Neuronal stem cell (in vitro differentiated cells): ENCODE data around the gene IFITM1.

Experiments used
- DNase-seq: peaks from one replicate; pipeline ENCODE4 v3.0.0-alpha.2; 2013; ENCODE audit warnings: low spot score
- H2AFZ ChIP-seq: one replicate; pipeline ENCODE4 v1.6.1; 2013; ENCODE audit warnings: mild to moderate bottlenecking, low read length, inconsistent platforms
- H2AK5ac ChIP-seq: 2 replicates; pipeline ENCODE4 v1.6.1; 2013; ENCODE audit warnings: low read depth, mild to moderate bottlenecking, inconsistent platforms, low read length, moderate library complexity, mixed read lengths
- H2BK120ac ChIP-seq: 2 replicates; pipeline ENCODE4 v1.6.1; 2013; ENCODE audit warnings: low read depth, mild to moderate bottlenecking, inconsistent platforms, low read length, moderate library complexity, mixed read lengths
- H2BK12ac ChIP-seq: one replicate; pipeline ENCODE4 v1.6.1; 2013; ENCODE audit warnings: low read length, inconsistent platforms
- H2BK15ac ChIP-seq: 2 replicates; pipeline ENCODE4 v1.6.1; 2013; ENCODE audit warnings: mild to moderate bottlenecking, low read length, inconsistent platforms, mixed read lengths
- H2BK5ac ChIP-seq: one replicate; pipeline ENCODE4 v1.6.1; 2013; ENCODE audit warnings: inconsistent platforms, mild to moderate bottlenecking, low read length, moderate library complexity
- H3K14ac ChIP-seq: one replicate; pipeline ENCODE4 v1.6.1; 2013; ENCODE audit warnings: low read length, inconsistent platforms
- H3K18ac ChIP-seq: 2 replicates; pipeline ENCODE4 v1.6.1; 2013; ENCODE audit warnings: low read length, inconsistent platforms
- H3K23ac ChIP-seq: 2 replicates; pipeline ENCODE4 v1.6.1; 2013; ENCODE audit warnings: low read depth, mild to moderate bottlenecking, mixed read lengths, low read length, inconsistent platforms; ENCODE audit not compliant: poor library complexity
- H3K27ac ChIP-seq: replicated peaks from 3 replicates; pipeline ENCODE4 v1.5.1; 2013; ENCODE audit warnings: low read length, inconsistent platforms
- H3K27me3 ChIP-seq, 3 experiments: 2 replicates each; pipeline ENCODE4 v1.6.1; 2013; ENCODE audit warnings: low read length in 3 of 3, mild to moderate bottlenecking in 2 of 3, inconsistent platforms in 1 of 3, low read depth in 1 of 3, mixed read lengths in 1 of 3, moderate library complexity in 1 of 3; ENCODE audit not compliant: control insufficient read depth in 3 of 3, insufficient read depth in 3 of 3
- H3K36me3 ChIP-seq, 2 donors: replicated peaks in 1 of 2; 2 replicates each; pipeline ENCODE4 v1.6.1; 2013; ENCODE audit warnings: low read length in 2 of 2; ENCODE audit not compliant: control insufficient read depth in 2 of 2, insufficient read depth in 2 of 2
- H3K4ac ChIP-seq: 2 replicates; pipeline ENCODE4 v1.6.1; 2013; ENCODE audit warnings: inconsistent platforms, mild to moderate bottlenecking, low read length, moderate library complexity
- H3K4me1 ChIP-seq, 2 donors: 1 replicate in 1 of 2; 2 replicates in 1 of 2; pipeline ENCODE4 v1.6.1; 2013; ENCODE audit warnings: low read length in 2 of 2, low read depth in 1 of 2; ENCODE audit not compliant: control insufficient read depth in 2 of 2, insufficient read depth in 1 of 2
- H3K4me2 ChIP-seq: one replicate; pipeline ENCODE4 v1.6.1; 2013; ENCODE audit warnings: mild to moderate bottlenecking, low read length, inconsistent platforms; ENCODE audit not compliant: insufficient read depth, poor library complexity, severe bottlenecking
- H3K4me3 ChIP-seq, 2 donors: 2 replicates each; pipeline ENCODE4 v1.5.1; 2013; ENCODE audit warnings: low read length in 2 of 2, mild to moderate bottlenecking in 2 of 2, inconsistent platforms in 1 of 2, moderate library complexity in 1 of 2
- H3K79me1 ChIP-seq: one replicate; pipeline ENCODE4 v1.6.1; 2013; ENCODE audit warnings: low read depth, mild to moderate bottlenecking, inconsistent platforms, low read length, moderate library complexity
- H3K9ac ChIP-seq: one replicate; pipeline ENCODE4 v1.6.1; 2013; ENCODE audit warnings: mild to moderate bottlenecking, low read depth, low read length, inconsistent platforms; ENCODE audit not compliant: poor library complexity
- H3K9me3 ChIP-seq, 2 donors: replicated peaks in 1 of 2; 2 replicates each; pipeline versions ENCODE3 to v1.6.1; 2013; ENCODE audit warnings: low read length in 2 of 2, mild to moderate bottlenecking in 2 of 2, inconsistent platforms in 1 of 2, low read depth in 1 of 2, mixed read lengths in 1 of 2, moderate library complexity in 1 of 2; ENCODE audit not compliant: control insufficient read depth in 2 of 2, insufficient read depth in 1 of 2
- H4K8ac ChIP-seq: one replicate; pipeline ENCODE4 v1.6.1; 2013; ENCODE audit warnings: low read depth, mild to moderate bottlenecking, inconsistent platforms, low read length, moderate library complexity
- H4K91ac ChIP-seq: one replicate; pipeline ENCODE4 v1.6.1; 2013; ENCODE audit warnings: low read length, low read depth, mild to moderate bottlenecking, inconsistent platforms; ENCODE audit not compliant: poor library complexity
- WGBS, 2 donors: extraction: QIAGEN DNeasy Blood & Tissue Kit; methylation state at CpG; one replicate each; pipeline ENCODE4 v1.1.7; 2013; ENCODE audit warnings: missing lambda C conversion rate in 2 of 2, mixed read lengths in 1 of 2; ENCODE audit not compliant: insufficient read length in 2 of 2, insufficient replicate concordance in 1 of 2; ENCODE audit errors: extremely low coverage in 2 of 2; 5-methylcytosine and 5-hydroxymethylcytosine counted together

IFITM1 gene

DNA sequence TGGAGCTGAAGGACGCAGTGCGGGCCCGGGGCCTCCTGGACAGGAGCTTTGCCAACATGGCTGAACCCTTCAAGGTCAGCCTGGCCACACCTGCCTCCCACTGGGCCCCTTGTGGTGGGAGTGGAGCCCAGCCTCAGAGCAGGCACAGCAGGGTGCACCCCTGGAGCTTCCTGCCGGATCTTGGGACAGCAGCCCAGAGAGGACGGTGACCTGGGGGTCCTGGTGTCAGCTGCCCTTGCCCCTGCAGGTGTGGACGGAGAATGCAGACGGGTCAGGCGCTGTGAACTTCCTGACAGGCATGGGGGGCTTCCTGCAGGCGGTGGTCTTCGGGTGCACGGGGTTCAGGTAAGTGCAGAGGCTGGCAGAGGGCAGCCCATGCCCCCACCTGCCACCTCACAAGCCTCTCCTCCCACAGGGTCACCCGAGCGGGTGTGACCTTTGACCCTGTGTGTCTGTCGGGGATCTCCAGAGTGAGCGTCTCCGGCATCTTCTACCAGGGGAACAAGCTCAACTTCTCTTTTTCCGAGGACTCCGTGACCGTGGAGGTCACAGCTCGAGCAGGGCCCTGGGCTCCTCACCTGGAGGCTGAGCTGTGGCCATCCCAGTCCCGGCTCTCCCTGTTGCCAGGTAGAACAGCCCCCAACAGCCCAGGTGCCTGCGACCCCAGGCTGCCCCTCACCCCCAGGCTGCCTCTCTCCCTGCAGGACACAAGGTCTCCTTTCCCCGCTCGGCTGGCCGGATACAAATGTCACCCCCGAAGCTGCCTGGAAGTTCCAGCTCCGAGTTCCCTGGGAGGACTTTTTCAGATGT is 19.8 kb upstream of the IFITM1 start:
- H3K18ac ChIP-seq = no peak overlapping the region
- peak overlapping the region; percentile 82 for H4K8ac ChIP-seq
- H3K27me3 ChIP-seq = no peaks in the 10 kb centered on the region
- H3K4ac ChIP-seq = no peak overlapping the region
- H2BK15ac ChIP-seq = no peak overlapping the region
- no peak overlapping the region for H2BK120ac ChIP-seq
- no peak overlapping the region for H3K23ac ChIP-seq
- H3K36me3 ChIP-seq = peaks cover 23 to 31% of the 10 kb centered on the region in 2 donors
- no peak overlapping the region for H4K91ac ChIP-seq
- H2AK5ac ChIP-seq = no peak overlapping the region
- no peak overlapping the region for H3K4me2 ChIP-seq
- no peaks in the 10 kb centered on the region for H3K9me3 ChIP-seq
- peaks cover 10 to 11% of the 10 kb centered on the region in 2 donors for H3K4me1 ChIP-seq
- H3K27ac ChIP-seq = no peak overlapping the region
- no peak overlapping the region for H3K9ac ChIP-seq
- DNase-seq = no peak
- peaks cover 5% of the 10 kb centered on the region for H3K79me1 ChIP-seq
- no peak overlapping the region for H3K4me3 ChIP-seq
- WGBS, 2 donors = no CpG with 5 or more reads among the region's 27 CpGs
- H3K14ac ChIP-seq = no peak overlapping the region
- H2BK5ac ChIP-seq = no peak overlapping the region
- H2AFZ ChIP-seq = no peak overlapping the region
- peak overlapping the region; percentile 10 for H2BK12ac ChIP-seq

DNA sequence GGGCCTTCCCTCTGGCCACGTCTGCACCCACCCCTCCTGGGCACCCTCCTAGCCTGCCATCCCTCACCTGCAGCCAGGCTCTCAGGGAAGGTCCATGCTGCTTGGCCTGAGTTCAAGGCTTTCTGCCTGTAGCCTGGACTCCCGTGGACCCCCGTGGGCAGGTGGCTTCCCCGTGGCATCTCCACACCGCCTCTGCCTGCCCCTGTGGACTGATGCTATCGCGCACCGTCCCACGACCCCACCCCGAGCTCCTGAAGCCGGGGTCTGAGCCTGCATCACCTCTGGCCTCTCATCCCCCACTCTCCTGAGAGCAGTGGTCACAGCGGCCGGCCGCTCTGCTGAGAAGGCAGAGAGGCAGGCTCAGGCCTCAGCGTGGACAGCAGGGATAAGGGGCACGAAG is 19.1 kb upstream of the IFITM1 start:
- Histone ChIP-seq H2AK5ac (no peak overlapping the region), H3K18ac (no peak overlapping the region), H2BK15ac (no peak overlapping the region), H2BK5ac (peak overlapping the region; percentile 35), H3K4me2 (no peak overlapping the region), H4K8ac (no peak overlapping the region), H3K4ac (no peak overlapping the region), H2BK12ac (peak overlapping the region; percentile 73), H3K27ac (no peak overlapping the region), H2AFZ (no peak overlapping the region), H3K23ac (peak overlapping the region; percentile 22), H3K4me3 (no peak overlapping the region), H3K4me1 (peaks cover 6% of the 10 kb centered on the region in 2 donors), H3K9ac (peak overlapping the region; percentile 17), H3K27me3 (no peaks in the 10 kb centered on the region), H2BK120ac (no peak overlapping the region), H3K14ac (no peak overlapping the region), H4K91ac (no peak overlapping the region), H3K79me1 (peaks cover 2% of the 10 kb centered on the region), H3K9me3 (no peaks in the 10 kb centered on the region), H3K36me3 (peaks cover 23 to 31% of the 10 kb centered on the region in 2 donors)
- no peak for DNase-seq
- no CpG with 5 or more reads among the region's 16 CpGs for WGBS, 2 donors

DNA sequence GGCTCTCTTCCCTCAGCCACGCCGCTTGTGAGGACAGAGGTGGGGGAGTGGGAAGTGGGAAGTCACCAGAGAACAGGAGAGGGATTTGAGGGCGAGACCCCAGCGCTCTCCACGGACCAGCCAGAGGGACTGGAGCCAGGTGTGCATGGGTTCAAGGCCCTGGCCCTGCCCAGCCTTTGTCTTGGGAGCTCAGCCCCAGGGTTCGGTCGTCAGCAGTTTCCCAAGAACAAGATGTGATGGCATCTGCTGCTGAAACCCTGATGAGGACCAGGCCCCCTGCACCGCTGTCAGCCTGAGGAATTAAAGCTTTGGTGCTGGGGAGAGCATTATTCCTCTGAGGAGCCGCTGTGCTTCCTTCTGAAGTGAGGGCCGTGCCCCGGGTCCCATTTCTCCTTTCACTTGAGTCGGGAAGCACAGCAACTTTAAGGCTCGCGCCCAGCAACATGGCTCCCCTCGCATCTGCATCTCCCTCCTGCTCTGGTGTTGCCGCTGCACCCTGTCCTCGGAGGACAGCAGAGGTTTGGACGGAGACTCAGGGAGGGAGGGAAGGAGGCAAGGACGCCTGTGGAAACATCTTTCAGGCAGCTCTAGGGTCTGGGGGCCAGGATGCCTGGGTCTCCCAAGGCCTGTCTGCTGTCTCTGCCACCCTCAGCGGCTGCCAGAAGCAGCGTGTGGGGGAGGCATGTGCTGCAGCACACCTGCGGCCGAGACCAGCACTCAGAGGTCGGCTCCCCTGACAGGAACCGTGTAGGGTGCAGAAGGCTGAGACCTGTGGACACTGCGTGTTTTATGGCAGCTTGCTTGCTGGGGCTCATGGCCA is 18.3 kb upstream of the IFITM1 start:
- no peaks in the 10 kb centered on the region for H3K27me3 ChIP-seq
- H3K9ac ChIP-seq = peak overlapping the region; percentile 63
- peak overlapping the region; percentile 30 for H2BK12ac ChIP-seq
- no peak overlapping the region for H3K4me3 ChIP-seq
- H2BK120ac ChIP-seq = no peak overlapping the region
- no peak overlapping the region for H2BK15ac ChIP-seq
- H3K14ac ChIP-seq = peak overlapping the region; percentile 8
- H4K8ac ChIP-seq = peak overlapping the region; percentile 43
- DNase-seq = no peak
- no peak overlapping the region for H4K91ac ChIP-seq
- no peaks in the 10 kb centered on the region for H3K79me1 ChIP-seq
- H3K18ac ChIP-seq = peak overlapping the region; percentile 28
- H3K4me1 ChIP-seq = peaks cover 6 to 9% of the 10 kb centered on the region in 2 donors
- no peak overlapping the region for H3K4me2 ChIP-seq
- H2AFZ ChIP-seq = no peak overlapping the region
- H2BK5ac ChIP-seq = peak overlapping the region; percentile 19
- peak overlapping the region; percentile 60 for H3K23ac ChIP-seq
- H3K9me3 ChIP-seq = no peaks in the 10 kb centered on the region
- no peak overlapping the region for H3K4ac ChIP-seq
- WGBS, 2 donors = no CpG with 5 or more reads among the region's 26 CpGs
- H3K27ac ChIP-seq = no peak overlapping the region
- H3K36me3 ChIP-seq = peaks cover 22 to 31% of the 10 kb centered on the region in 2 donors
- no peak overlapping the region for H2AK5ac ChIP-seq
